Measurements from ENCODE around the gene SCN1B. TPM values are rescaled to one million over a fixed set of nuclear protein-coding genes. Genes with fewer than 3 reads are reported as not detected.

The SCN1B gene
- total and polyA plus RNA-seq, 10 of the 15 experiments (the other 5 are each of a cell fraction or from before 2014, with no cell fraction given) = 0.04 to 0.54 (median 0.11) TPM; not detected in 3

GRCh38 chr19:34988119-34988518 is 42.2 kb upstream of the SCN1B start:
- ChIA-PET CTCF (interaction anchor here (1.2 to 4.6 kb wide), 3 partner anchors 16 to 79 kb away, joined by 3 to 26 read pairs (median 10); no protein-coding TSS in a partner anchor), SMC1A (ENCODE audit: uncharacterized antibody, unreplicated experiment) (interaction anchor here (1.1 to 2.6 kb wide), 5 partner anchors 9 to 24 kb away, joined by 3 to 17 read pairs (median 5); no protein-coding TSS in a partner anchor)
- no TSS peak for BruUV-seq (replicated peaks)

More at GRCh38 chr19:34988119-34988518, 42.2 kb upstream of the SCN1B start:
- in situ Hi-C loops (cut with MboI) = no loop called here
- FAIRE-seq = no peak
- 90% methylated on average over 1 of the region's 1 CpG for WGBS (ENCODE audit: insufficient coverage, insufficient replicate concordance, low lambda C conversion rate, missing lambda C conversion rate)
- Histone ChIP-seq H3K27me3 (replicated peaks in 1 of 2; ENCODE audit: control insufficient read depth in 2 of 2, insufficient read depth in 2 of 2, low read length in 1 of 2) (no peaks in the 10 kb centered on the region), H3K4me3 (no peak overlapping the region), H3K9me3 (replicated peaks; ENCODE audit: control insufficient read depth, insufficient read depth, low read length) (no peaks in the 10 kb centered on the region), H4K20me1 (ENCODE audit: control insufficient read depth, insufficient read depth) (no peaks in the 10 kb centered on the region), H3K4me1 (ENCODE audit: control insufficient read depth, insufficient read depth, low read length) (peaks cover 4% of the 10 kb centered on the region; the same call in 1 of the 2 replicates), H3K36me3 (ENCODE audit: control insufficient read depth in 2 of 2, insufficient read depth in 2 of 2, low read length in 1 of 2) (no peaks in the 10 kb centered on the region), H3K79me2 (ENCODE audit: control insufficient read depth, insufficient read depth, low read length) (no peaks in the 10 kb centered on the region), H2AFZ (ENCODE audit: control insufficient read depth, low read depth, low read length) (no peak overlapping the region), H3K27ac (ENCODE audit: control insufficient read depth, insufficient read depth) (peak overlapping the region; percentile 28; the same call in 1 of the 2 replicates), H3K9ac (ENCODE audit: control insufficient read depth, insufficient read depth, low read length) (no peak overlapping the region), H3K4me2 (ENCODE audit: control insufficient read depth, insufficient read depth) (no peak overlapping the region)
- ChIA-PET RAD21 (ENCODE audit: unreplicated experiment) (interaction anchor here (0.7 to 3.4 kb wide), 3 partner anchors 12 to 25 kb away, joined by 5 to 33 read pairs (median 13); partner anchors contain the start of gene GRAMD1A), POLR2A (interaction anchor here (0.6 to 3.1 kb wide), 4 partner anchors 12 to 340 kb away, joined by 4 to 38 read pairs (median 6); partner anchors contain the start of gene GRAMD1A)
- DNase-seq (ENCODE audit: low read depth, low spot score) = no peak
- no peak for ATAC-seq
- intact Hi-C loops (cut with micrococcal nuclease; ENCODE audit: unreplicated experiment) = no loop called here
- no peak for TF ChIP-seq MLLT1 (IDR thresholded peaks at IDR 0.05)
